Sigmoid colon (tissue), 7 donors: Measurements from ENCODE around the gene MMD2. TPM values are rescaled to one million over a fixed set of nuclear protein-coding genes. Genes with fewer than 3 reads are reported as not detected.

Experiments used
- DNase-seq: peaks from one replicate; pipeline ENCODE4 v3.0.0-alpha.2; 2019
- H3K27ac ChIP-seq, 4 donors: fragments of 200-600 bp; sonication (generic); one replicate each; pipeline ENCODE4 v1.5.1; 2016 to 2019; ENCODE audit warnings: mild to moderate bottlenecking in 1 of 4
- H3K27me3 ChIP-seq, 3 donors: fragments of 200-600 bp; sonication (generic); one replicate each; pipeline ENCODE4 v1.5.1; 2019; ENCODE audit warnings: mild to moderate bottlenecking in 1 of 3
- H3K36me3 ChIP-seq, 4 donors: fragments of 200-600 bp; sonication (generic); one replicate each; pipeline ENCODE4 v1.5.1; 2016 to 2019
- H3K4me1 ChIP-seq, 4 donors: fragments of 200-600 bp; sonication (generic); one replicate each; pipeline ENCODE4 v1.5.1; 2017 to 2019
- H3K4me3 ChIP-seq, 4 donors: fragments of 200-600 bp; sonication (generic); one replicate each; pipeline ENCODE4 v1.5.1; 2017 to 2019; ENCODE audit warnings: mild to moderate bottlenecking in 2 of 4, moderate library complexity in 1 of 4
- H3K9me3 ChIP-seq, 4 donors: fragments of 200-600 bp in 3 of 4; sonication (generic) in 3 of 4; one replicate each; pipeline versions ENCODE4 v1.5.1 to v1.6.1; 2013 to 2019
- CTCF ChIP-seq, 4 experiments: fragments of 450-650 bp in 3 of 4; fragments of 200-600 bp in 1 of 4; IDR thresholded peaks; one replicate each; pipeline ENCODE4 v1.5.1; 2016 to 2019; ENCODE audit warnings: antibody characterized with exemption in 4 of 4, mild to moderate bottlenecking in 3 of 4, moderate library complexity in 2 of 4
- EP300 ChIP-seq, 4 donors: sonication (generic); formaldehyde crosslinking; IDR thresholded peaks; one replicate each; pipeline ENCODE4 v1.6.1; 2017; ENCODE audit warnings: antibody characterized with exemption in 4 of 4
- POLR2A ChIP-seq, 2 donors: fragments of 450-650 bp; IDR thresholded peaks; one replicate each; pipeline ENCODE4 v1.6.1; 2016; ENCODE audit warnings: antibody characterized with exemption in 2 of 2, mild to moderate bottlenecking in 2 of 2, moderate library complexity in 2 of 2
- POLR2AphosphoS5 ChIP-seq, 4 donors: sonication (generic); formaldehyde crosslinking; IDR thresholded peaks; one replicate each; pipeline ENCODE4 v1.6.1; 2017; ENCODE audit warnings: antibody characterized with exemption in 4 of 4
- WGBS, 2 donors: extraction: QIAGEN DNeasy Blood & Tissue Kit; methylation state at CpG; one replicate each; pipeline ENCODE4 v1.1.7; 2013; 5-methylcytosine and 5-hydroxymethylcytosine counted together
- intact Hi-C: fragments of 100-400 bp; cut with DNase I; formaldehyde crosslinking; loops from one replicate; pipeline ENCODE4 v1.15.1; 2023
- polyA plus RNA-seq, 3 donors: library from polyadenylated mRNA; stranded (reverse); fragments of 200-250 nt; gene quantifications; one replicate each; pipeline ENCODE4 v1.2.3, GENCODE V29; 2013
- total RNA-seq, 4 donors: library from RNA; depleted of rRNA; stranded (reverse); fragments of >200 nt; gene quantifications; one replicate each; pipeline ENCODE4 v1.1.0, GENCODE V29; 2016
- donor health status: healthy with polysubstance abuse.
- donor health status: Bipolar disorder and iron deficiency.
- donor health status: healthy.

MMD2 gene
- total and polyA plus RNA-seq, 7 donors = 0.13 to 0.71 TPM; not detected in 5

GRCh38 chr7:4889682-4890081 is 69.3 kb downstream of the MMD2 start:
- no peaks in the 10 kb centered on the region for H3K36me3 ChIP-seq
- no peaks in the 10 kb centered on the region for H3K9me3 ChIP-seq
- no peaks in the 10 kb centered on the region for H3K27me3 ChIP-seq
- intact Hi-C loops = no loop called here
- no peak overlapping the region for H3K27ac ChIP-seq
- no peaks in the 10 kb centered on the region for H3K4me1 ChIP-seq
- no peak overlapping the region for H3K4me3 ChIP-seq
- TF ChIP-seq POLR2AphosphoS5 (IDR thresholded peaks at IDR 0.05) (no peak), EP300 (IDR thresholded peaks at IDR 0.05) (no peak), CTCF (IDR thresholded peaks at IDR 0.05) (no peak), POLR2A (IDR thresholded peaks at IDR 0.05) (no peak)
- 29 to 53% methylated on average over 1 of the region's 1 CpG for WGBS, 2 donors
- no peak for DNase-seq

DNA sequence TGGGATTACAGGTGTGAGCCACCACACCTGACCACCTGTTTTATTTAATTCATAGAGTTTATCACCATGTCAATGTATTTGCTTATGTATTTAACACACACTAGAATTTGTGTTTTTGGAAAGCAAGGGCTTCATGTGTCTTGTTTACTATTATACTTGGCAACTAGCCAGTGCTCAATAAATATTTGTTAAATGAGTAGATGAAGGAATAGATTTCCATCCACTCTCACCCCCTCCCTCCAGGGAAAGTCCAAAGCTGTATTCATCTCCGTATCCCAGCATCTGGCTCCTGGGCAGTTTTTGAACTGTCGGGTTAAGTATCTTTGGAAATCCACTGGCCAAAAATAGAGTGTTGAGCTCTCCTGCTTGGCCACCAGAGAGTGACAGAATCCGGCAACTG is 70.8 kb downstream of the MMD2 start:
- 70 to 71% methylated on average over 3 of the region's 3 CpGs for WGBS, 2 donors
- Histone ChIP-seq H3K27me3 (peaks cover 0 to 10% (median 4%) of the 10 kb centered on the region in 3 donors), H3K9me3 (no peaks in the 10 kb centered on the region), H3K4me1 (peaks cover 0 to 4% (median 3%) of the 10 kb centered on the region in 4 donors), H3K27ac (no peak overlapping the region), H3K36me3 (no peaks in the 10 kb centered on the region), H3K4me3 (no peak overlapping the region)
- DNase-seq = no peak
- no peak for TF ChIP-seq POLR2AphosphoS5 (IDR thresholded peaks at IDR 0.05)
- no peak for TF ChIP-seq CTCF (IDR thresholded peaks at IDR 0.05)
- TF ChIP-seq EP300 (IDR thresholded peaks at IDR 0.05) = no peak
- TF ChIP-seq POLR2A (IDR thresholded peaks at IDR 0.05) = no peak
- intact Hi-C loops = no loop called here

- Histone ChIP-seq H3K27ac (no peak overlapping the region), H3K9me3 (no peaks in the 10 kb centered on the region), H3K27me3 (peaks cover 0 to 11% (median 8%) of the 10 kb centered on the region in 3 donors), H3K36me3 (no peaks in the 10 kb centered on the region), H3K4me1 (peaks cover 0 to 17% (median 12%) of the 10 kb centered on the region in 4 donors), H3K4me3 (no peak overlapping the region)
- TF ChIP-seq CTCF (IDR thresholded peaks at IDR 0.05) = no peak
- TF ChIP-seq POLR2AphosphoS5 (IDR thresholded peaks at IDR 0.05) = no peak
- no peak for TF ChIP-seq EP300 (IDR thresholded peaks at IDR 0.05)
- no peak for TF ChIP-seq POLR2A (IDR thresholded peaks at IDR 0.05)
- intact Hi-C loops = no loop called here
- 38 to 73% methylated on average over 1 of the region's 1 CpG for WGBS, 2 donors
- no peak for DNase-seq
Observed at GRCh38 chr7:4886671-4887070, 72.3 kb downstream of the MMD2 start.

GRCh38 chr7:4885317-4885807 is 73.6 kb downstream of the MMD2 start:
- no peak overlapping the region for H3K27ac ChIP-seq
- H3K4me1 ChIP-seq = peaks cover 0 to 21% (median 13%) of the 10 kb centered on the region in 4 donors
- DNase-seq = no peak
- no peak for TF ChIP-seq CTCF (IDR thresholded peaks at IDR 0.05)
- no peaks in the 10 kb centered on the region for H3K9me3 ChIP-seq
- 85 to 92% methylated on average over 7 of the region's 7 CpGs for WGBS, 2 donors
- intact Hi-C loops = no loop called here
- no peaks in the 10 kb centered on the region for H3K36me3 ChIP-seq
- H3K4me3 ChIP-seq = no peak overlapping the region
- peaks cover 0 to 11% (median 8%) of the 10 kb centered on the region in 3 donors for H3K27me3 ChIP-seq

- peaks cover 0 to 31% (median 19%) of the 10 kb centered on the region in 4 donors for H3K4me1 ChIP-seq
- H3K9me3 ChIP-seq = no peaks in the 10 kb centered on the region
- TF ChIP-seq POLR2A (IDR thresholded peaks at IDR 0.05) (no peak), CTCF (IDR thresholded peaks at IDR 0.05) (no peak), EP300 (IDR thresholded peaks at IDR 0.05) (no peak), POLR2AphosphoS5 (IDR thresholded peaks at IDR 0.05) (no peak)
- 79 to 83% methylated on average over 10 of the region's 10 CpGs for WGBS, 2 donors
- DNase-seq = no peak
- no peaks in the 10 kb centered on the region for H3K36me3 ChIP-seq
- no peak overlapping the region for H3K27ac ChIP-seq
- intact Hi-C loops = no loop called here
- H3K4me3 ChIP-seq = no peak overlapping the region
- H3K27me3 ChIP-seq = peaks cover 0 to 11% (median 8%) of the 10 kb centered on the region in 3 donors
Observed at GRCh38 chr7:4884164-4884563, 74.8 kb downstream of the MMD2 start.
